Stimulated activated CD4-positive, alpha-beta T cell treated with anti-CD3 and anti-CD28 coated beads, Interleukin-12 subunit alpha, Interleukin-12 subunit beta, amount 100 ng/mL, for 4 hours (primary cell): ENCODE measurements around the gene RGPD8.
"Not testable (repeated sequence)": the region's sequence is repeated elsewhere in the genome, so short reads cannot be mapped to it uniquely, and the experiment has no call there.

ENCODE experiments used
- DNase-seq: peaks from one replicate; pipeline ENCODE4 v3.0.0-alpha.2; 2020

Gene RGPD8

DNA sequence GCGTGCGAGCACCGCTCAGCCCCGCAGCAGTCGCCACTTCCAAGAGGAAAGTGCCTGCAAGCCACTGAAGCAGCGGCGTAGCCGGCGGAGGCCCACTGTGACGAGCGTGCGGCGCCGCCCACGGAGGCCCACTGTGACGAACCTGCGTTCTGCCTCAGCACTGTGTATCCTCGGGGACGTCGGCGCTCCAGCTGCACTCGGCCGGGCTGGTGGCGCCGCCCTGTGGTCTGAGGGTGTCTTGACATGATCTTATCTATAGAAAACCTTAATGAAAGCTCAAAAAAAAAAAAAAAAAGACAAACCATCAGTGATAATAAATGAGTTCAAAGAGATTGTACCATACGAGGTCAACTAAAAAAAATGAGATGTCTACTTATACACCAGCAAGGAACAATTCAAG lies at the start of gene RGPD8:
Gene RGPD8, minus strand, starts transcription at position 166 of the 400 bp plus-strand sequence. CDS start 192 bp downstream, outside the sequence.
- peak; percentile 82 for DNase-seq

GRCh38 chr2:112483042-112483473 lies 49.6 kb upstream of the RGPD8 start:
- DNase-seq, result no peak

DNA sequence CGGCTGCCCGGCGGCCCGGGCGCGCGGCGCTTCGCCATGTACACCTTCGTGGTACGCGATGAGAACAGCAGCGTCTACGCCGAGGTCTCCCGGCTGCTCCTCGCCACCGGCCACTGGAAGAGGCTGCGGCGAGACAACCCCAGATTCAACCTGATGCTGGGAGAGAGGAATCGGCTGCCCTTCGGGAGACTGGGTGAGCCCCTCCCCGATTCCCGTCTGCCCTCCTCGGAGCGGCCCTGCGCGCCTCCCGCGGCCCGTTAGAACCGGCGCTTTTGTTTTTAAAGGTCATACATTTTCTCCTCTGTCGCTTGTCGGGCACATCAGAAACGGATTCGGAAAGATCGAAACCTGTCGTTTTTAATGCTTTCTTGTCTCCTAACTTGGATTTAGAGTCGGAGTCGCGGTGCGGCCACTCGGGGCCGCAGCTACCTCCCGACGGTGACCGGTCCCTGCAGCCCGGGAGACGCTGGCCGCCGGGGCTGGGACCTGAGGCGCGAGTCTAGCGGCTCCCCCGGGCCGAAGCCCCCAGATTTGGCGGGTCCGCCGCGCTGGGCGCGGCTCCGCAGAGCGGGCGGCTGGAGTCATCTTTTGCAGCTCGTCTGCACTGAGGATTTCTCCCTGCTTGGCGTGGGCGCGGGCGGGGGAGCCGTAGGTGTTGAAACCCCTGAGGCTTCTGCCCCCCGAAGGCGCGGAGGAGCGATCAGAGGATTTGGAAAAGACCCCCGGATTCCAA lies 49.0 kb upstream of the RGPD8 start:
- DNase-seq, result peak; percentile 26

DNA sequence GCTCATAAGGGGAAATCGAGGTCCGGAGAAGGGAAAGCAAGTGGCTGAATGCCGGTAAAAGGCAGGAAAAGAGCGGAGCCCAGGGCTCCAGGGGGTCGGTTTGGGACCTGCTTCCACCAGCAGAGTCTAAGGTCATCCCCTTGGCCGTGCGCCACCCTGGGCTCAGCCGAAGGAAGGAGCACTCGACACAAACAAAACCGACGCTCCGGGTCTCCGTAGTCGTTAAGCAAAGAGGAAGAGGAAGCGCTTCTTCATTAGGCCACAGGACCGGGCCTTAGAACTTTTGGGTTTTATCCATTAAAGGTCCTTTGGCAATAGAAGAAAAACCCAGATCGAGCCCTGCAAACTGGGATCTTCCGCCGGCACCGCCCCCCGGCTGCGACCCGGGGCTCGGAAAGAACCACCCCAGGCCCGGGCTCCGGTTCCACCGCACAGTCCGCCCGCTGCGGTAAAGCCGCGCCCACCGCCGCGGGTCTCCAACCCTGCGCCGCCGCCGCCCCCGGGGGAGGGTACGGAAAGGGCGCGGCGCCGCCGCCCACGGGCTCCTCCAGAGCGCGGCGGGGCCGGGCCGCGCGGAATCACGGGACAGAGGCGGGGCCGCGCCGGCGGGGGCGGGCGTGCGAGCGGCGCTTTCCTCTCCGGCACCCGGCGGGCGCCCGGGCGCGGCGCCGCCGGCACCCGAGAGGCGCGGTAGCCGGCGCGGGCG lies 48.2 kb upstream of the RGPD8 start, which contains the start of gene TTL:
Gene TTL, plus strand, starts transcription at position 629 of the 706 bp plus-strand sequence. CDS start 189 bp downstream, outside the sequence.
- peak; percentile 81 for DNase-seq

DNA sequence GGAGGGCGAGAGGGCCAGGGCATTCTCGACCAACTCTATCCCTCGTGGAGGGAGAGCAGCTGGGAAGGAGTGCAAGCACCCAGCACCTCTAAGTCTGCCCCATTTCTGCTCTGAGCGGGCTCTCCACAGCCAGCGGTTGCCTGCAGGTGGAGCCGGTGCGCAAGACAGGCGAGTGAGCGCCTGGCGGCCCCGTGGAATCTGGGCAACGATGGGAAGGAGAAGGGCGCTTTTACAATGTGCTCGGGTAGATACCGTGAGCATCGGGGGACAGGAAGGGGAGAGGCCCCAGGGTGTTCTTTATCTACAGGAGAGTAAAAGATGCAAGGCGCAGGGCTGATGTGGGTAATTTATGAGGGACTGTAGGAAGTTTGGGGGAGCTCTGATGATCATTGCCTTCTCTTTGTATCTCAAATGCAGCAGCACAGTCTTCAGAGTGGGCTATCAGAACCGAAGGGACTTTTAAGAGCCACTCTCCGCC lies 47.6 kb upstream of the RGPD8 start:
- DNase-seq, result peak; percentile 80

DNA sequence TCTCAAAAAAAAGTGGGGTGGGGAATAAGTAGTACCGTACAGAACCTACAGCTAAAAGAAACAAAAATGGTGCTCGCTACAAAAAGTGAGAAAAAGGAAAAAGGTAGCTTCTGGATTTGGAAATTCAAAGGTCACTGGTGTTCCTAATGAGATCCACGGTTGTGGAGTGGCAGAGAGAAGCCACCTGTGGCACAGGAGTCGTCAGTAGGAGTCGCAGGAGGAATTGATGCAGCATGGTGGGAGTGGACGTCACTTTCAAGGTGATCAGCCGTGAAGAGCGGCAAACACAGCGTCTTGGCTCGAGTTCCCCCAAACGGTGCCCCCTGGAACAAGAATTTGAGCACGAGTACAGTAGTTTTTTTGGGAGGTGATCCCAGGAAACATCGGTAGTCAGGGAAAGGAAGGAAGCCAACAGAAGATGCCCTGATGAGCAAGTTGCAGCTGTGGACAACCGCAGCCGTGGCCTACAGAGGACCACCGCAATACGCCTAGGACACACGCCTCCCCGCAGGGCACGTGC lies 47.1 kb upstream of the RGPD8 start:
- peak; percentile 15 for DNase-seq

DNA sequence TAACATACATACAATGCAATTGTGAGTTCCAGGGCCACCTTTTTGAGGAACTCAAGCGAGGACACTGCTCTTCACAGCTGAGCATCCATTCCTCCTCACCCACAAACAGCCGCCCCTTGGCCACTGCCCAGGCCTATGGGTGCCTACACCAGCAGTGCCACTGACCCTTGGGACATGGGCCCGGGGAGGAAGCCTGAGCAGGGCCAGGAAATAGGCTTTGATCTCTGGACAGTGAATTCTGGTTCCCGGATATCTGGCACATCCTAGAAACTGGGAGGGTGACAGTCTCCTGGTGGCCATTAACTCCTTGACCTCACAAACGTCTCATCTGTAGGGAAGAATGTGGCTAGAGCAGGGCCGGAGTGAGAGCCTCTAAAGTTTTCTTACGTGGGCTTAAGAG lies 43.0 kb upstream of the RGPD8 start:
- no peak for DNase-seq

DNA sequence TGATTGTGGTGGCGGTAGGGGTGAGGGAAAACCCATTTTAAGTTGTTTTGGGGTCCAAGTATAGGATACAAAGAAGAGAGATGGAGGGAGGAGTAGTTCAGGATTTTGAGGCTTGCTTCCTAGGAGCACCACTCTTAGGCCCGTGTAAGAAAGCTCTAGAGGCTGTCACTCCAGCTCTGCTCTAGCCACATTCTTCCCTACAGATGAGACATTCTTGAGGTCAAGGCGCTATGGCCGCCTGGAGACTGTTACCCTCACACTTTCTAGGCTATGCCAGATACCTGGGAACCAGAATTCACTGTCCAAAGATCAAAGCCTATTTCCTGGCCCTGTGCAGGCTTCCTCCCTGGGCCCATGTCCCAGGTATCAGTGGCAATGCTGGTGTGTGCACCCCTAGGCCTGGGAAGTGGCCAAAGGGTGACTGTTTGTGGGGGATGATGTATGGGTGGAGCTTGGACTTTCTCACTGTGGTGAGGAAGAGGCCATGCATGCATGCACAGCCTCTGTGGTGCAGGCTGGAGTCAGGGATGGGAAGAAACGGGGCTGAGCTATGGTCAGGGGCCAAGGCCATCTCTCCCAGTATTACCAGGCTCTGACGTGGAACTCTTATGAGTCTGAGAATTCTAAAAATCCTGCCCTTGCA lies 41.5 kb upstream of the RGPD8 start:
- no peak for DNase-seq

DNA sequence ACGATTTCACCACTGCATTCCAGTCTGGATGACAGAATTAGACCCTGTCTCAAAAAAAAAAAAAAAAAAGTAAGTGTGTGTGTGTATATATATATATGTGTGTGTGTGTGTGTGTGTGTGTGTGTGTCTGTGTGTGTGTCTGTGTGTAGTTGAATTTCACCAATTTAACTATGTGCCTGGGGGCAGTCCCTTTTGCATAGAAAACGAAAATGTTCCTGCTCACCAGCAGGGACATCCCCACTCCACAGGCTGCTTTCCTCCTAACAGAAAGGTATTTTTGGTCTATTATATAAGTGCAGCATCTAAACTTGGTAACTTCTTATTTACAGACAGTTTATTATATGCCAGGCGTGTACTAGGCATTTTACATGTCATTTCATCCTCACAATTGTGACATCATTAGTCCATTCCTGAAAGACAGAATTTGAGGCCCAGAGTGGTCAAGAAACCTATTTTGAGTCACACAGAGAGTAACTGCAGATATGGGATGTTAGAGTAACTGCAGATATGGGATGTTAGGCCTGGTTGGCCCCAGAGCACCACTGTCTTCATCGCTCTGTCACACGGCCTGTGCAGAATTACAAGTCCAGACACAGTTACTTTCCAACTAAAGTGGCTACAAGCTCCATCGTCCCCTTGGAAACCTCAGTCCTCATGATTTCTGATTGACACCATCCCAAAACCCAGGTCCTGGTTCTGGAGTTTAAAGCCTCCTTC lies 39.3 kb upstream of the RGPD8 start:
- DNase-seq, result no peak

DNA sequence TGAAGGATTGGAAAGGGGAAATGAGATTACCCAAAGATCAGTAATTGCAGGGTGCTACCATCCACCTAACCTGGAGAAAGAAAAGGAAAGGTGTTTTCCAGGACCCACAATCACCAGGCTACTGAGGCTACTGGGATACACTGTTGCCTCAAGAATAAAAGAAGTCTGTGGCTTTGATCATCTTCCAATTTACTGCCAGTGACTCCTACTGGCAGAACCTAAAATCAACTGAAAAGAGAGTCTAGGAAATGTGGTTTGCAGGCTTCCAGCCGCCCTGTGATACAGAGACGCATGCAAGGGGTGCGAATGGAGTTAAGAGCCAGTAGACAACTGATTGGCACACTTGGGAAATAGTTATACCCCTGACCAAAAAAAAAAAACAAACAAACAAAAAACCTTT lies 31.9 kb upstream of the RGPD8 start:
- DNase-seq, result no peak

DNA sequence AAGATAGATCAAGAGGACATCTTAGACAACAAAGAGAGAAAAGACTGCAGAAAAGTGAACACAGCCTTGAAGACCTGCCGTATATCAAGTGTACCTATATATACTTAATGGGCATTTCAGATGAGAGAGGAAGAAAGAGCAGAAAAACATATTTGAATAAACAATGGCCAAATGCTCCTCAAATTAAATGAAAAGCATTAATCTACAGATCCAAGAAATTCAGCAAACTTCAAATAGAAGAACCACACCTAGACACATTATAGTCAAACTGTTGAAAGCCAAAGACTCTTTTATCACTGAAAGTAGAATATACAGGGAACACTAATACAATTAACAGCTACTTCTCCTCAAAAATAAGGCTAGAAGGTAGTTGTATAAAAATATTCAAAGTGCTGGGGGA lies 29.8 kb upstream of the RGPD8 start:
- no peak for DNase-seq

- no peak for DNase-seq
These were observed 28.7 kb upstream of the RGPD8 start for GRCh38 chr2:112462178-112462577.

GRCh38 chr2:112459372-112459771 lies 25.9 kb upstream of the RGPD8 start:
- DNase-seq, result no peak

- DNase-seq, result no peak
These were observed 21.1 kb upstream of the RGPD8 start for GRCh38 chr2:112454586-112454985.

- no peak for DNase-seq
These were observed 17.9 kb upstream of the RGPD8 start for GRCh38 chr2:112451317-112451716.

DNA sequence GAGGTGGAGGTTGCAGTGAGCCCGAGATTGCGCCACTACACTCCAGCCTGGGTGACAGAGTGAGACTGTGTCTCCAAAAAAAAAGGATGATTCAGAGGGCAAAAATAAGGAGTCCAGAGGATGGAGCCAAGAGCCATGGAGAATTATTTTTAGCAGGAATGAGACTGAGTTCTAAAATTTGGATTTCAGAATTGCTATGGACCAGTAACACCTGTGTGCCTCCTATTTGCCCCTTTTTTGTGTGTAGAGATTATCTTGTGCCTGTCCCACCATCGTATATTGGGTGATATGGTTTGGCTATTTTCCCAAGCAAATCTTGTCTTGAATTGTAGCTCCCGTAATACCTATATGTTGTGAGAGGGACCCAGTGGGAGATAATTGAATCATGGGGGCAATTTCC lies 16.4 kb upstream of the RGPD8 start:
- DNase-seq, result no peak

- DNase-seq, result not testable (repeated sequence)
These were observed 10.8 kb upstream of the RGPD8 start for GRCh38 chr2:112444256-112444655.

DNA sequence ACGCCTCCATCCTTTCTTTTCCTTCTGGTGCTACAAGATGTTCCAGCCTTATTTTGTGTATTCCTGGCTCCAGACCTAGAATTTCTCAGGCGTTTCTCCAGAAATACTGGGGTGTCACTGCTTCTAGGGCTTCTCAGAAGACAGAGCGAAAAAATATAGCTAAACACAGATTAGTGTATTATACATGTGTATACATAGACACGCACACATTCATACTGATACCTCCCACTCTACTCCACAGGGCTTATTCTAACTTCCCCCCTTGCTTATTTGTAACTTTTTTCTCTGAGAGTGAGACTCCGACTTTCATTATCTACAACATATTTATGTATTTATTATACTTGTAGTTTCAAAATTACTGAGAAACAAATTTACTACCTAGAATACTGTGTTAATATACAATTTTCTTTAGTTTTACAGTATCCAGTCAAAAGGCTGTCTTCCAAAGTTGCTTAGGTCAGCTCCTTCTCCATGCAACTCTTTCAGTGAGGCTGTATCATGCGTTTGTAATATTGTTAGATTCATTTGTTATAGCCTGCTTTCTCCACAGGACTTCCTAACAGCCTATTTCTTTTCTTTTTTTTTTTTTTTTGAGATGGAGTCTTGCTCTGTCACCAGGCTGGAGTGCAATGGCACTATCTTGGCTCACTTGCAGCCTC lies 5.3 kb upstream of the RGPD8 start:
- not testable (repeated sequence) for DNase-seq

- DNase-seq, result not testable (repeated sequence)
These were observed 4.0 kb upstream of the RGPD8 start for GRCh38 chr2:112437405-112437831.

DNA sequence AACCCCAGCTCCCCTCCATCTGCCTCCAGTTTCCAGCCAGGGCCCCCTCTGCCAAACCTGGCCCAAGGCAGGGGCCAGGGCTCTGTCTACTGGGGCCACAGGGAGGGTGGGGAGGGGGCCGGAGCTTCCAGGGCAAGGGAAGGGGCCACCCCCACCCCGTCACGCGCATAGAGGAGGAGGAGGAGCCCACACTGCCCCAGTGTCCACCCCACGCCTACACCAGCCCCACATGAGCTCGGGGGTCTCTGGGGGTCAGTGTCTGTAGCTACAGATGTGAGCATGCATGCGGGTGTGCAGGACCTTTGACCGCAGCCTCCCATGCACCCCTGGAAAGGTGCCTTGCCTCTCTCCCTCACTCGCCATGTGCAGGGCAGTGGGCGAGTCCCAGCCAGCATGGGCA lies 3.5 kb upstream of the RGPD8 start:
- DNase-seq, result not testable (repeated sequence)

DNA sequence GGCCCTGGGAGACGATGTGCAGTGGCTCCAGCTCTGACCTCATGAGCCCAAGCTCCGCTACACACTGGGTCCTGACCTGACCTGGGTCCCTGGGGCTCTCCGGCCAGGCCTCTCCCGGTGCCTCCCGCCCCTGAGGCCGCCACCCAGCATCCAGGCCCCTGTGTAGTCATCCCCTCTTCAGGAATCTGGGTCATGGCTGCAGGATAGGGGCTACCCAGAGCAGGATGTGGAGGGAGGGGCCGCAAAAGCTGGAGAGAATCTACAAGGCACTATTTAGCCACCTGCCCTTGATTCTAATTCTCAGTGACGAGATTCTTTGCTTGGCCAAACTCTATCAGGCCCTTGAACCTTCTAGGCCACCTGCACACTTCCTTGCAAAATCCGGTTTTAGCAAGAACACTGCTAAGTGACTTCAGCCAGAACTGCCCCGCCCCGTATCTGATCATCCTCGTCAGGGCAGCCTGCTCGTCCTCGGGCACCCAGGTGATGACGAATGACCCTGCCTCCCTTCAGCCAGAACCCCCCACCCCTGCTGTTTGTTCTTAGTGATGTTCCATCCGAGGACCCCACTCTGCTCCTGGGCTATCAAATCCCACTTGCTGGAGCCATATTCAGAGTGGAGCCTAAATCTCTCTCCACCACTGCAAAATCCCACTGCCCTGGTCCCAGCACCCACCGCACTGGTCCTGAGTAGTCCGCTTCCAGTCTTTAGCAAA lies 2.4 kb upstream of the RGPD8 start:
- DNase-seq, result not testable (repeated sequence)
